Astrocyte (in vitro differentiated cells and primary cell): ENCODE results near the gene BICD1. TPM values are rescaled to one million over a fixed set of nuclear protein-coding genes. Genes with fewer than 3 reads are reported as not detected.
A peak's percentile ranks its signal among the peaks of the same experiment; 100 is the strongest.

ENCODE experiments used
- DNase-seq: peaks from one replicate; pipeline ENCODE4 v3.0.0-alpha.2; 2010; ENCODE audit warnings: low read depth
- FAIRE-seq: peaks from 2 replicates; lab custom pipeline; 2011; peaks lifted over from hg19 to GRCh38; lab: Jason Lieb, UNC
- H2AFZ ChIP-seq: 2 replicates; pipeline ENCODE4 v1.6.0; 2012; ENCODE audit warnings: low read depth, low read length, inconsistent platforms
- H3K27ac ChIP-seq: 2 replicates; pipeline ENCODE4 v1.5.1; 2011; ENCODE audit warnings: low read depth, low read length, inconsistent platforms
- H3K27me3 ChIP-seq: 2 replicates; pipeline ENCODE4 v1.6.0; 2011; ENCODE audit warnings: low read length, inconsistent platforms; ENCODE audit not compliant: insufficient read depth
- H3K36me3 ChIP-seq: 2 replicates; pipeline ENCODE4 v1.5.1; 2011; ENCODE audit warnings: low read length, inconsistent platforms; ENCODE audit not compliant: insufficient read depth
- H3K4me1 ChIP-seq: 2 replicates; pipeline ENCODE4 v1.5.1; 2011; ENCODE audit warnings: low read length, inconsistent platforms; ENCODE audit not compliant: insufficient read depth
- H3K4me2 ChIP-seq: 2 replicates; pipeline ENCODE4 v1.6.0; 2012; ENCODE audit warnings: low read length, inconsistent platforms
- H3K4me3 ChIP-seq: 2 replicates; pipeline ENCODE4 v1.5.1; 2011; ENCODE audit warnings: low read depth, mild to moderate bottlenecking, low read length, inconsistent platforms; ENCODE audit not compliant: insufficient read depth
- H3K79me2 ChIP-seq: 2 replicates; pipeline ENCODE4 v1.6.0; 2012; ENCODE audit warnings: mild to moderate bottlenecking, low read length, inconsistent platforms; ENCODE audit not compliant: insufficient read depth
- H3K9ac ChIP-seq: 2 replicates; pipeline ENCODE4 v1.6.0; 2012; ENCODE audit warnings: mild to moderate bottlenecking, low read length, inconsistent platforms
- H3K9me3 ChIP-seq: 2 replicates; pipeline ENCODE4 v1.5.1; 2012; ENCODE audit warnings: low read depth, mild to moderate bottlenecking, low read length, inconsistent platforms; ENCODE audit not compliant: insufficient read depth
- H4K20me1 ChIP-seq: 2 replicates; pipeline ENCODE4 v1.6.0; 2012; ENCODE audit warnings: low read length, inconsistent platforms; ENCODE audit not compliant: insufficient read depth
- H3K27ac Mint-ChIP-seq: one replicate; pipeline ENCODE4 v1.8.0; 2021; ENCODE audit warnings: mild to moderate bottlenecking, mixed read lengths; ENCODE audit not compliant: unreplicated experiment
- H3K27me3 Mint-ChIP-seq: one replicate; pipeline ENCODE4 v1.8.0; 2021; ENCODE audit warnings: low read depth, mixed read lengths; ENCODE audit not compliant: unreplicated experiment
- H3K36me3 Mint-ChIP-seq: one replicate; pipeline ENCODE4 v1.8.0; 2021; ENCODE audit warnings: low read depth, mixed read lengths; ENCODE audit not compliant: unreplicated experiment
- H3K4me1 Mint-ChIP-seq: one replicate; pipeline ENCODE4 v1.8.0; 2021; ENCODE audit warnings: low read depth, mixed read lengths; ENCODE audit not compliant: unreplicated experiment
- H3K4me3 Mint-ChIP-seq: one replicate; pipeline ENCODE4 v1.8.0; 2021; ENCODE audit warnings: mild to moderate bottlenecking, moderate library complexity, mixed read lengths; ENCODE audit not compliant: unreplicated experiment
- H3K9me3 Mint-ChIP-seq: one replicate; pipeline ENCODE4 v1.8.0; 2021; ENCODE audit warnings: mild to moderate bottlenecking, mixed read lengths; ENCODE audit not compliant: unreplicated experiment
- EZH2 ChIP-seq: IDR thresholded peaks from 2 replicates; pipeline ENCODE4 v1.6.1; 2012; ENCODE audit warnings: mild to moderate bottlenecking, low read length, inconsistent platforms; ENCODE audit not compliant: insufficient read depth
- total RNA-seq: library from RNA; stranded (reverse); gene quantifications from 2 replicates; pipeline ENCODE4 v1.2.1, GENCODE V29; 2021
- TF ChIP-seq, protein P1 (sequence below): IDR thresholded peaks from 2 replicates; pipeline ENCODE4 v1.5.1; 2011; ENCODE audit warnings: low read depth, mild to moderate bottlenecking, inconsistent platforms, low read length, moderate library complexity; ENCODE audit not compliant: insufficient read depth

BICD1 gene
- total RNA-seq, 1 donor from 2014 or later, result 28.7 TPM

DNA sequence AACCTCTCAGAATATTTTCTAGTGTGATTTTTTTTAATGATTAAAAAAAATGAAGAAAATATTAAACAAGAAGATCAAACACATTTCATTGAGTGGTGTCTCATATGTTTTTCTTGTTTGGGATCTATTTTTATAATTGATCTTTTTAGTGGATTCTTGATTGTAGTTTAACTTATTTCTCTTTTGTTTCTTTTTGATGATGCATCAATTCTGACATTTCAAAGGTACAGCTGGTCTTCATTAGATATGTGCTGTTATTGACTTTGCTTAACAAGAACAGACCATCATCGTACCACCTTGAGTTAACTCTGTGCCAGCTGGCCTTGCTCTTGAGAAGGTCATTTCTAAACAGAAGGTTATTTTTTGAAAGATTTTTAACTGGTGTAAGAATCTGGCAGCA, 246.9 kb downstream of the BICD1 start:
- DNase-seq (no peak), FAIRE-seq (no peak)
- no peaks in the 10 kb centered on the region for H3K9me3 Mint-ChIP-seq
- TF ChIP-seq, protein P1, sequence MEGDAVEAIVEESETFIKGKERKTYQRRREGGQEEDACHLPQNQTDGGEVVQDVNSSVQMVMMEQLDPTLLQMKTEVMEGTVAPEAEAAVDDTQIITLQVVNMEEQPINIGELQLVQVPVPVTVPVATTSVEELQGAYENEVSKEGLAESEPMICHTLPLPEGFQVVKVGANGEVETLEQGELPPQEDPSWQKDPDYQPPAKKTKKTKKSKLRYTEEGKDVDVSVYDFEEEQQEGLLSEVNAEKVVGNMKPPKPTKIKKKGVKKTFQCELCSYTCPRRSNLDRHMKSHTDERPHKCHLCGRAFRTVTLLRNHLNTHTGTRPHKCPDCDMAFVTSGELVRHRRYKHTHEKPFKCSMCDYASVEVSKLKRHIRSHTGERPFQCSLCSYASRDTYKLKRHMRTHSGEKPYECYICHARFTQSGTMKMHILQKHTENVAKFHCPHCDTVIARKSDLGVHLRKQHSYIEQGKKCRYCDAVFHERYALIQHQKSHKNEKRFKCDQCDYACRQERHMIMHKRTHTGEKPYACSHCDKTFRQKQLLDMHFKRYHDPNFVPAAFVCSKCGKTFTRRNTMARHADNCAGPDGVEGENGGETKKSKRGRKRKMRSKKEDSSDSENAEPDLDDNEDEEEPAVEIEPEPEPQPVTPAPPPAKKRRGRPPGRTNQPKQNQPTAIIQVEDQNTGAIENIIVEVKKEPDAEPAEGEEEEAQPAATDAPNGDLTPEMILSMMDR, result no peak
- TF ChIP-seq EZH2, result no peak
- H3K27me3 Mint-ChIP-seq, result no peaks in the 10 kb centered on the region
- no peaks in the 10 kb centered on the region for H3K79me2 ChIP-seq
- no peak overlapping the region for H3K4me2 ChIP-seq
- no peak overlapping the region for H3K4me3 ChIP-seq
- no peaks in the 10 kb centered on the region for H3K4me1 Mint-ChIP-seq
- H3K36me3 ChIP-seq, result peaks cover 13% of the 10 kb centered on the region
- no peaks in the 10 kb centered on the region for H4K20me1 ChIP-seq
- H3K27ac Mint-ChIP-seq, result no peak overlapping the region
- H2AFZ ChIP-seq, result no peak overlapping the region
- H3K4me1 ChIP-seq, result no peaks in the 10 kb centered on the region
- H3K27me3 ChIP-seq, result no peaks in the 10 kb centered on the region
- no peak overlapping the region for H3K27ac ChIP-seq
- H3K4me3 Mint-ChIP-seq, result no peak overlapping the region
- no peak overlapping the region for H3K9ac ChIP-seq
- no peaks in the 10 kb centered on the region for H3K9me3 ChIP-seq
- H3K36me3 Mint-ChIP-seq, result peaks cover 2% of the 10 kb centered on the region

DNA sequence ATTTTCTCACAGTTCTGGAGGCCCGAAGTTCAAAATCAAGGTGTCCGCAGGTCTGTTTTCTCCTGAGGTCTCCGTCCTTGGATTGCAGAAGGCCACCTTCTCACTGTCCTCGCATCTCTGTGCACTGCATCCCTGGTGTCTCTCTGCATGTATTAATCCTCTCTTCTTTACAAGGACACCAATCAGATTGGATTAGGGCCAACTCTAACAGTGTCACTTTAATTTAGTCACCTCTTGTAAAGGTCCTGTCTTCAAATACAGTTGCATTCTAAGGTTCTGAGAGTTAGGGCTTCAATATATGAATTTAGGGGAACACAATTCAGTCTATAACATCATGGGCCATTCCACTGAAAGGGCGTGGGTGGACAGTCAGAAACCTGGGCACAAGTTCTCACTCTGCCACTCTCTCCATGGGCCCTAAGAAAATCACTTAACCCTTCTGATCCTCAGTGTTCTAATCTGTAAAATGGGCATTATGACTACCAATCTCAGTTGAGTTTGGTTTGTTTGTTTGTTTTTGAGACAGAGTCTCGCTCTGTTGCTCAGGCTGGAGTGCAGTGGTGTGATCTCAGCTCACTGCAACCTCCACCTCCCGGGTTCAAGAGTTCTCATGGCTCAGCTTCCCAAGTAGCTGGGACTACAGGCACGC, 251.1 kb downstream of the BICD1 start:
- no peaks in the 10 kb centered on the region for H3K4me1 ChIP-seq
- H3K9me3 ChIP-seq, result no peaks in the 10 kb centered on the region
- no peak for DNase-seq
- TF ChIP-seq EZH2, result no peak
- TF ChIP-seq, protein P1, result no peak
- Mint-ChIP-seq H3K4me3 (no peak overlapping the region), H3K27me3 (no peaks in the 10 kb centered on the region), H3K36me3 (peaks cover 7% of the 10 kb centered on the region), H3K4me1 (no peaks in the 10 kb centered on the region), H3K27ac (peak overlapping the region; percentile 47), H3K9me3 (no peaks in the 10 kb centered on the region)
- no peak overlapping the region for H3K9ac ChIP-seq
- H4K20me1 ChIP-seq, result no peaks in the 10 kb centered on the region
- H3K4me3 ChIP-seq, result no peak overlapping the region
- FAIRE-seq, result no peak
- H3K36me3 ChIP-seq, result peaks cover 8% of the 10 kb centered on the region
- no peaks in the 10 kb centered on the region for H3K79me2 ChIP-seq
- no peak overlapping the region for H3K27ac ChIP-seq
- H3K27me3 ChIP-seq, result no peaks in the 10 kb centered on the region
- H3K4me2 ChIP-seq, result no peak overlapping the region
- H2AFZ ChIP-seq, result no peak overlapping the region

DNA sequence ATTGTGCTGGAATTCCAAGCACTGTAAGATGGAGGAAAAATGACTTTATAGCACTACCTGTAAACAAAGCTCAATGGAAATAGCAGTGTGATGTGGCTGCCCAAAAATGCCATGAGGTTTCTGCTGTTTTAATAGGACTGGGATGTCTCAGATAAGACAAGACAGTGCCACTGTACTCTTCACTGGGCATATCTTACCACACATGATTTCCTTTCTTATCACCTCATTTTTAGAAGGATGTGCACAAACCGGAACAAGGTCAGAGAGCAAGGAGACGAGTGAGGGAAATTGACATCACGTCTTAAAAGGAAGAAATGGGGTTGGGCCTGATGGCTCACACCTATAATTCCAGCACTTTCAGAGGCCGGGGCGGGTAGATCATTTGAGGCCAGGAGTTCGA, 254.3 kb downstream of the BICD1 start:
- Histone ChIP-seq H2AFZ (no peak overlapping the region), H3K9ac (no peak overlapping the region), H3K4me1 (peaks cover 4% of the 10 kb centered on the region), H4K20me1 (no peaks in the 10 kb centered on the region), H3K27me3 (no peaks in the 10 kb centered on the region), H3K79me2 (no peaks in the 10 kb centered on the region), H3K36me3 (peaks cover 6% of the 10 kb centered on the region), H3K27ac (no peak overlapping the region), H3K4me2 (no peak overlapping the region), H3K4me3 (no peak overlapping the region), H3K9me3 (no peaks in the 10 kb centered on the region)
- peaks cover 2% of the 10 kb centered on the region for H3K4me1 Mint-ChIP-seq
- no peaks in the 10 kb centered on the region for H3K27me3 Mint-ChIP-seq
- H3K36me3 Mint-ChIP-seq, result peaks cover 7% of the 10 kb centered on the region
- peak overlapping the region; percentile 38 for H3K27ac Mint-ChIP-seq
- H3K4me3 Mint-ChIP-seq, result no peak overlapping the region
- DNase-seq, result no peak
- no peak for FAIRE-seq
- H3K9me3 Mint-ChIP-seq, result no peaks in the 10 kb centered on the region
- TF ChIP-seq, protein P1, result no peak
- TF ChIP-seq EZH2, result no peak
